ENCODE results near the gene PLEKHH3.
"Not testable (repeated sequence)": the region's sequence is repeated elsewhere in the genome, so short reads cannot be mapped to it uniquely, and the experiment has no call there.

PLEKHH3 gene

DNA sequence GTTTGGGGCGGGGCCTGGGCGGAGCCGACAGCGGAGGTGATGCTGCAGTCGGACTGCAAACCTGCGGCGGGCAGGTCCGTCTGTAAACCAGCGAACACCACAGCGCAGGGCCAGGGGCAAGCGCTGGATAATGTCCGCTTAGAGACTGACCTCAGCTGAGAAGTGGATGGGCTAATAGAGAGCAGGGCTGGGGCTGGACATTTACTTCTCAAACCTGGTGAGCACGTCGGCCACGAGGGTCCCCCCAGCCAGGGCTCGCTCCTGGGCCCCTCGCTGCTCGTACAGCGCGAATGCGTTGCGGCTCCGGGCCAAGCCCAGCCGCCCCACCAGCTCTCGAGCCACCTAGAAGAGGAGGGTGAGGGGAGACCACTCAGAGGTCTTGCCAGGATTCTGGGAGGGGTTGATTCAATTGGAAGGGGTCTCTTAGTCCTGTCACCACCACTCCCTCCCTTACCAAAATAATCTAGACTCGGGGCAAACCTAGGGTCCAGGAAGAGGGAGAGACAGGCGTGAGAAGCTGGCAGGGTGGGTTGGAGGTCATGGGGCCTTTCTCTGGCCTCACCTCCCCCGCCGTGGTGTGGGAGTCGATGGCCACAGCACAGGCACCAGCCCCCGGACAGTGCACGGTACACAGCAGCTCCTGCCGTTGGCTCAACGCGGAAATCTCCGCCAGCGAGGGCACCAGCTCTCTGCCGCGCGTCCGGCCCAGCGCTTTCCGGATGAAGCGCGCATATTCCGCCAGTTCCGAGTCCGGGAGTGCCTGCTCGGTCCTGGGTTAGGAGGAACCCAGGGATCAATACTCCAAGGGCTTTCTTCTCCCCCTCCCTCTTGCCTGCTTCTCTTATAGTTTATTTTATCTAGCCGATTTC lies 5.8 kb downstream of the PLEKHH3 start:
- no peak for DNase-seq

DNA sequence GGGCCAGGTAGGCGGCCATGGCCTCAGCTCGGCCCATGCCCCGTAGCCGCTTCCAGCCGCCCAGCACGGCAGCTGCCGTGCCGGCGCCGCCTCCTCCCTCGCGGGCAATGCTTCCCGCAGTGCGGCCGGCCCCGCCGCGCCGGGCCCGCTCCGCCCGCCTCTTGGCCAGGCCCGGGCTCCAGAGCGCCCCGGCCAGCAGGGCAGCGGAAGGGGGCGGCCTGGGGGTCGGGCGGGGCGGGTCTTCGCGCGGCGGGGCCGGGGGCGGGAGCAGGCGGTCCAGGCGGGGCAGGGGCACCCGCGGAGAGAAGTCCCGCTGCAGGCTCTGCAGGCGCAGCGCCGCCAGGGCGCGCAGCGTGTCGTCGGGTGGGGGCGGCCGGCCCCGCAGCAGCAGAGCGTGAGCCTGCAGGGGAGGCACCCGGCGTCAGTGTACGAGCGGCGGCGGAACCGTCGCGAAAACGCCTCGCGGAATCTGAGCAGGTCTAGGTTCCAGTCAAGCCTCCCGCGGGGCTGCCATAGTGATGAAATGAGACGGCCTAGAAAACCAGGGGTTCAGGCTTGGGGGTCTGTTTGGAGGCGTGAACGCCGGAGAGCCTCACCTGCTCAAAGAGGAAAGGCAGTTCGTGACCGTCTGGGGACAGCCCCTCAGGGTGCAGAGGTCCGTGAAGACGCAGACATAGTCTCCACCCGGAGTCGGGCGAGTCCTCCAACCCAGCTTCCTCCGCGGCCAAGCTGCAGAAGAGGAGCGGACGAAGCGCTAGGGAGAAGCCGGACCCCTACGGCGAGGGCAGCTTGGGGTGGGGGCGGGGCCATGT lies 6.6 kb downstream of the PLEKHH3 start:
- no peak for DNase-seq

DNA sequence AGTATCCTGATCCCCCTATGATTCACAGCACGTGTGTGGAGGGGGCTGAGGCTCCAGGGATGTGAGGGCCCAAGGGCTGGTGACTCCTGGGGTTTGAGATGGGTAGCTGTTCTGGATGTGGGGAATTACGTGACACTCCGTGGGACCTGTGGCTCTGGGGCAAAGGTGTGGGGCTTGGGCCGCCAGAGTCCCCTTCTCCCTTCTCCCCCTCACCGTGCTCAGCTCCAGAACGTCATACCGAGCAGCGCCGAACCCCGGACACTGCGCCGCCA lies 7.2 kb downstream of the PLEKHH3 start:
- no peak for DNase-seq

DNA sequence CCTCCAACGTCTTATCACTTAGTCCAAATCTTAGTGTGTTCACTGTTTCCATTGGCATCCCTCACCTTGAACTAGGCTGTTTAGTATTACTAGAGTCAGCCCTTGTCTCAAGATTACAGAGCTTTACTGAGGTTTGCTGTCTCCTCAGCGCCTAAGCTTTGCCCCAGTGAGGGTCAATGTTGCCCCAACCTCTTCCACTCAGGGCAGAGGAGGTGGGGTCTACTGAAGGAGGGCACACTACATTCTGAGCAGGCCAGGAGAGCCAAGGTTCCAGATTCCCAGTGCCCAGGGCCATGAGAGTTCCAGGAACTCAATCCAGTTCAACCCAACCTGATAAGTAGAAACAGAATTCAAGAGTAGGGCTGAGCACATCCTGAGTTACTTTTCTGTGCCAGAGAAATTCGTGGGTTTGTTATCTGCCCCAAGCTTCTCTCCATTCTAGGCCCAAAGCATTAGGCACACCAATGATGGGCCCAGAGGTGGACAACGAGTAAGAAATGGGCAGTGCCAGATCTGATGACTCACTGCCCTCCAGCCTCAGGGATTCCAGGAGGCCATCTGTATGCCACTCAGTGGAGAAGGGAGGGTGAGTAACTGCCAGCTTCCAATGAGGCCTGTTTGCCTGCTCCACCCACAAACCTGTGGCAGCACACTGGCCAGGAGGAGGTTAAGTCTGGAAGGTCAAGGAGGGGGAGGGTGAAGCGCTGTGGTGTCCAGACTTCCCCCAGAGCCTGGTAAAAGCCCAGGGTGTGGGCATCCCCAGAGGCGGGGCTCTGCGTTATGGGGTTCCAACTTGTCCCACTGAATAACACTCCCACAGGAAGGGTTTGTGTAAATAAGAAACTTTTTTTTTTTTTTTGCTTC lies 9.5 kb downstream of the PLEKHH3 start:
- no peak for DNase-seq

DNA sequence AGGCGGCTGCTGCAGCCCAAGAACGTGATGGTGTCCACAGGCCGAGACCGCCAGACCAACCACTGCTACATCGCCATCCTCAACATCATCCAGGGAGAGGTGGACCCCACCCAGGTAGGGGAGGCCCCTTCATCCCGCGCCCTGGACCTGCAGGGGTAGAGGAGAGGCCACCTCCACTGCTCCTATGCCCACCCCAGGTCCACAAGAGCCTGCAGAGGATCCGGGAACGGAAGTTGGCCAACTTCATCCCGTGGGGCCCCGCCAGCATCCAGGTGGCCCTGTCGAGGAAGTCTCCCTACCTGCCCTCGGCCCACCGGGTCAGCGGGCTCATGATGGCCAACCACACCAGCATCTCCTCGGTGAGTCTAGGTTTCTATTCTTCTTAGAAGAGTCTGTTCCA lies 10.7 kb downstream of the PLEKHH3 start:
- DNase-seq = not testable (repeated sequence)

DNA sequence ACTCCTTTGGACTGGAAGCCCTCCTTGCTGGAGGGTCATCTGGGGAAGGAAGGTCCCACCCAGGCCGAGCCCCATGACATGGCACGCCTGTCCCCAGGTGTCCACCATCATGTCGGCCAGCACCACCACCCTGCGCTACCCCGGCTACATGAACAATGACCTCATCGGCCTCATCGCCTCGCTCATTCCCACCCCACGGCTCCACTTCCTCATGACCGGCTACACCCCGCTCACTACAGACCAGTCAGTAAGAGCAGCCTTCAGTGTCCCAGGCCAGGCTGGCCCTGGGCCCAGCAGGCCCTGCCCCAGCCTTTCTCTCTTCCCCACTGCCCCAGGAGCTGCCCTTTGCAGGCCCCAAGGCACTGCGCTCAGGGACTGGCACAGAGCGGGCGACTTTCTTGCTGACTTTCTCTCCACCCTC lies 11.2 kb downstream of the PLEKHH3 start:
- no peak for DNase-seq

DNA sequence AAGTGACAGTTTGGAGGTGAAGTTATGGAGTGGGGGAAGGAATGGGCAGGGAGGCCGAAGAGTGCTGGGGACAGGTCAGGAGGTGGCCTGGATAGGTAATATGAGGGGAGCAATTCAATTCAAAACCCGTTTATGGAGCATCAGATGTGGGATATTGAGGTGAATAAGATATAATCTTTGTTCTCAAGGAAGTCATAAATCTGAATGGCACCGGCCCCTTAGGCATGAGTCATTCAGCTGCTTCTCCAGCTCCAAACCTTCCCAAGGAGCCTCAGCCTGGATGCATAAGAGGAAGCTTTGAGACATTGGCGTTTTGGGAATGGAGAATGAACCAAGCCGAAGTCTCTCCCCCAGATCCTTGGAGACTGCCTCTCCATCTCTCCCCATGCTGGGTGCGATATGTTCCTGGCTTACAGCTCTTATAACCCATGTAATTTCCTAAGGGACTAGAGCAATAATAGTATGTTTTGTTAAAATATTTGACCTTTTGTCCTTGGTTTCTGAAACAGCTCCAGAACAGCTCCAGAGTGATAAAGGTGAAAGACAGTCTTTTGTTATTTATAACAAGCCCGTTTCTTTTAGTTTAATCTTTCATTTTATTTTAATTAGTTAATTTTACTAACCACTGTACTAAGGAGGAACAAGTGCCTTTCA lies 16.0 kb downstream of the PLEKHH3 start:
- no peak for DNase-seq

DNA sequence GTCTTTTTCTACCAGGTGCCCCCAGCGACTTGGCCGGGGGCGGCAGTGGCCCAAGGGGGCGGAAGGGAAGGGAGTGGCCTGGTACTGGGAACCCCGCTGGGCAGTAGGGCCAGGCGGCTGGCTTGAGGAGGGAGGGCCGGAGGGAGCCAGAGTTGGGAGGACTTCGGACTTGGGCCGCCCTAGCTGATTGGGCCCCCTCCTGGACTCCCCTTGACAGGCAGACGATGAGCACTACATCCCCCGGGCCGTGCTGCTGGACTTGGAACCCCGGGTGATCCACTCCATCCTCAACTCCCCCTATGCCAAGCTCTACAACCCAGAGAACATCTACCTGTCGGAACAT lies 16.9 kb downstream of the PLEKHH3 start:
- not testable (repeated sequence) for DNase-seq

DNA sequence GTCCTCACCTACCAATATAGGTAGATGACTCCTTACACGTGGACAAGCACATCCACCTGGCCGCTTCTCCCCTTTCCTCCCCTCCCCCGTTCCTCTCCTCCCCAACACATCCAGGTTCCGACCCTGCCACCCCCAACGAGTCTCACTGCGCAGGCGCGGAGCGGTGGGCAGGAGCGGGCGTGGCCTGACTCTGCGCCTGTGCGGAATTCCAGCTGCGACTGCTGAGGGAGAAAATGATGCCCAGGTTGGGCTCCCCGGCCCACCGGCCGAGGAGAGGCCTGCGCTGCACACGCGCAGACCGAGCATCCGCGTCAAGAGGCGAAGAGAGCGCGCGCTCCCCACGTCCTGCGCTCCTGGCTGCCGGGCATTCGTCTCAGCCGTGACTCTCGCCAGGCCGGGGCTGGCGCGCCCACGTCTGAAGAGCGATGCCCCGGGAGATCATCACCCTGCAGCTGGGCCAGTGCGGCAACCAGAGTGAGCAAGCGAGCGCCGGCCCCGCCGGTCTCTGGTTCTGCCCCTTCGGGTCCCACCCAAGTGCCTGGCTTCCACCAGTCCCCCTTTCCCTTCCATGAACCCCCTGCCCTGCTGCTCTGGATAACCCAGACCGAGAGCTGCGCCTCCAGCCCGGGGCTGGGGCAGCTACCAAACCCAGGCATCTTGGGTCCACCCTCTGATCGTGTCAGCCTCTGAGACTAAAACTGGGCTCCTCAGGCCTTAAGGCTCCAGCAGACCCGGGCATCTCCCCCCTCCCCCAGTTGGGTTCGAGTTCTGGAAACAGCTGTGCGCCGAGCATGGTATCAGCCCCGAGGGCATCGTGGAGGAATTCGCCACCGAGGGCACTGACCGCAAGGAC lies 17.5 kb downstream of the PLEKHH3 start, which contains the start of gene TUBG2:
TUBG2 (plus strand) TSS at position 206 of the 853 bp plus-strand sequence; CDS start at position 426, 220 bp downstream.
- peak; percentile 88 for DNase-seq

DNA sequence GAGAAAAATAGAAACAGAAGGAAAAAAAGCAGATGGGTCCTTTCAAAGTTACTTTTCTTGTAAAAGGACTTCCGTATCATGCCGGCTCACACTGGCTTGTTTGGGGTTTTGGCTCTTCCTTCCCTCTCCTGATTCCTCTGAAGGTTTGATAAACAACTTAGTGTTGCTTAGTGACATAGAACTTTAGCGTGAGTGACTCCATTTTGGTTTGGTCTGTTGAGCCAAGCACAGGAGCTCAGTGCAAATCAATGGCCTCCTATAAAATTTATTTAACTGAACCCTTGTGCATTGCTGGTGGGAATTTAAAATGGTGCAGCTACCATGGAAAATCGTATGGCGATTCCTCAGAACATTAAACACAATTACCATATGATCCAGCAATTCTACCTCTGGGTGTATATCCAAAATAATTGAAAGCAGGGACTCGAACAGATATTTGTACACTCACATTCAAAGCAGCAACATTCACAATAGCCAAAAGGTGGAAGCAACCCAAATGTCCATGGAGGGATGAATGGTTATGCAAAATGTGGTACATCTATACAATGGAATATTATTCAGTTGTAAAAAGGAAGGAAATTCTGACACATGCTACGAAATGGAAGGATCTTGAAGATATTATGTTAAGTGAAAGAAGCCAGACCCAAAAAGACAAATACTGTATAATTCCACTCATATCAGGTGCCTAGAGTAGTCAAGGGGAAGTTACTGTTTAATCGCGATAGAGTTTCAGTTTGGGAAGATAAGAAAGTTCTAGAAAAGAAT lies 18.8 kb downstream of the PLEKHH3 start:
- no peak for DNase-seq

DNA sequence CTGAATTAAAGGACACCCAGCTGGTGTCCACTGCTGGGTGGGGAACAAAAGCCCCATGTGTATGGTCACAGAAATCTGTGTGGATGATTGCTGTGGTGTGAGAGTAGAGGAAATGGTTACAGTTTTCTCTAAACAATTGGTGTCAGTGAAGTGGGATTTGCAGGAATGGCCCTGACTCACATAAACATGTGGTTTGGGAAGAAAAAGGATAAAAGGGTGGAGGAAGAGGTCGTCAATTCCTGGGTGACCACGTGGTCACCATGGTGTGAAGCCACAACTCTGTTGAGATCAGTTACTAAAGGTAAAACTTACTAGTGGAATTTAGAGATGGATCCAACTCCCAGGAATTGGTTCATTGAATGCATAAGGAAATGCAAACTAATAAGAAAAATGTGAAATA lies 21.3 kb downstream of the PLEKHH3 start:
- no peak for DNase-seq

DNA sequence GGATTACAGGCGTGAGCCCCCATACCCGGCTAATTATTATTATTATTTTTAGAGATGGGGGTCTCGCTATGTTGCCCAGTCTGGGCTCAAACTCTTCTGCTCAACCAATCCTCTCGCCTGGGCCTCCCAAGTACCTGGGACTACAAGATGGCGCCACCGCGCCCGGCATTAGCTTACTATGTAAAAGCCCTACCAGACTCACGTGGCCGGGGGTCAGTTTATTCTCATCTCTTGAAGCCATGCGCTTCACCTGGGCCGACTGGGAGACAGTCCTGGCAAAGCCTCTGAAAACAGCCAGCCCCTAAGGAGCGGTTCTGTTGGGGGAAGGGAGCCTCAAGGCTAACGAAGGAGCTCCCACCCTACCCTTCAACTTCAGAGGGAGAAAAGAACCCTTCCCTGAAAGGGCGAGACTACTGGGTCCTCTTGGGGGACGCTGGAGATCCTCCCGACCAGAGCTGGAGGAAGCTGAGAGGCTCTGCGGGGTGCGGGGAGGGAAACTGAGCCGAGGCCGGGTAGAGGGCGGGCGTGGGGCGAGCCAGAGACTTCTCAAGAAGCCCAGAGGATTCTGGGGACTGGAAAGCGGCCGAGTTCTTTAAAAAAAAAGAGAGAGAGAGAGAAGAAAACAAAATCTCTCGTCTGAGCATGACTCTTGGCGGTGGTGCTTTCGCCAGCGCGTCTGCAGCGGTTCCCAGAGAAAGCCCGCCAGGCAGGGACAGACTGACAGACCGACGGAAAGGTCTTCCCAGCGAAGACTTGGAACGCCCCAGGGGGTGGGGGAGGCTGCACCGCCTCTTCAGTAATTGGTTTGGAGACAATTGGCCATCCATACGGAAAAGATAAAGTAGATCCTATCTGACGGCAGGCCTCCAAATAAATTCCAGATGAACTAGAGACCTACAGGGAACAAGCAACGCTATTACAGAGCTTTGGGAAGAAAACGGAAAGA lies 23.3 kb downstream of the PLEKHH3 start:
- no peak for DNase-seq

DNA sequence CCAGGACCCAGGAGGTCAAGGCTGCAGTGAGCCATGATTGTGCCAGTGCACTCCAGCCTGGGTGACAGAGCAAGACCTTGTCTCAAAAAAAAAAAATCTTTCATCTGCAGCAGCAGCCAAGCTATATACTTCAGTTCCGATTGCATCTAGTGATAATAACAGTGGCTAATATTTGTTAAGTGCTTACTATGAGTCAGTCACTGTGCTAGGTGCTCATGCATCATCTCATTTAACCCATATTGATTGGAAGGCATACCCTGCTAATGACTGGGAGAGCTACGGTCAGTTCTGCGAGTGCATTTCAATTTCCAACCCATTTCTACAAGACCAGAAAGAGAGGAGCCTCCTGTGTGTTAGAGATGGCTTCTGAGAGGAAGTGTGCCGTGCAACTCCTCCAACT lies 25.4 kb downstream of the PLEKHH3 start:
- DNase-seq = no peak

DNA sequence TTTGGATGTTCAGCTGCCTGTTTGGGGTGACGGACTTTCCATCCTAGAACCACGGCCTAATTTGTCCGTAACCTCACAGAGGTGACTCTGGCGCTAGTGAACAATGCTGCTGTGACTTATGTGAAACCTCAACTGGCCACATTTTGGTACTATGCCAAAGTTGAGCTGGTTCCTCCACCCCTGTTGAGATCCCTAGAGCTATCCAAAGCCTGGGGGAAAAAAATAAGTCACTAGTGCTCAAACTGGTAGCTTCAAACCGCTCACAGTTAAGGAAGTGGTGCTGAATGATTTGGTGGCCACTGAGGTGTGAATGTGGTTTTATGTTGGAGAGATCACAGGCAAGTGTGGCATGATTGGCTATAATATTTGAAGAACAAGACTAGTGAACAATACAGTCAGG lies 29.0 kb downstream of the PLEKHH3 start:
- DNase-seq = no peak

DNA sequence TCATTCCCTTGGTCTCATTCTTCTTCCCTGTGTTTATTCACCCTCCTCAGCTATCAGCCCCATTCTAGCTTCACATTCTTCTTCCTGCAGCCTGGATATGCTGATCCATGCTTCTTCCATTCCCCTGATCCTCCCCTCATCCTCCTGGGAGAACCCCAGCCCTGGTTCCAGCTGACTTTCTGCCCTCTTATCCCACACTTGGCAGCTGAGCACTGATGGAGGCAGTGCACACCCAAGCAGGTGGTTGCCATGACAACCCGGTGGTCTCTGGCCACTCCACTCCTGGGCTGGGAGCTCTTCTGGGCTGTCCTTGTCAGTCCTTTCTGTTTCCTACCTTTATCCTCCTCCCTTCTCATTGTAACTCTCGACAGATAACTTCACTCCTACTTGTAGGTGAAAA lies 34.5 kb downstream of the PLEKHH3 start:
- no peak for DNase-seq

DNA sequence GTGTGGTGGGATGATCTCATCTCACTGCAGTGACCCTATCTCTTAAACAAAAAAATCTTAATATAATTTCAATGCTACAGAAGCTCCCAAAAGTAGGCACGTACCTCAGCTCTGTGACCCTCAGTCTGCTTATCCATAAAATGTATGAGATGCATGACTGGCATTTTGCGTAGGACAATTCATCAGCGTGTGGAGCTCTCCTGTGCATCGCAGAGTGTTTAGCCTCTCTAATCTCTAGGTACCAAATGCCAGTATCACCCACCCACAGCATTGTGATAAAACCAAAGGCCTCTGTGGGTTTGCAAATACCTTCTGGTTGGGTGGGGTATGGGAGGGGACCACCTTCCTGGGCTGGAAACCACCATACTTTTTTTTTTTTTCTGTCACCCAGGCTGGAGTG lies 36.7 kb downstream of the PLEKHH3 start:
- DNase-seq = no peak

DNA sequence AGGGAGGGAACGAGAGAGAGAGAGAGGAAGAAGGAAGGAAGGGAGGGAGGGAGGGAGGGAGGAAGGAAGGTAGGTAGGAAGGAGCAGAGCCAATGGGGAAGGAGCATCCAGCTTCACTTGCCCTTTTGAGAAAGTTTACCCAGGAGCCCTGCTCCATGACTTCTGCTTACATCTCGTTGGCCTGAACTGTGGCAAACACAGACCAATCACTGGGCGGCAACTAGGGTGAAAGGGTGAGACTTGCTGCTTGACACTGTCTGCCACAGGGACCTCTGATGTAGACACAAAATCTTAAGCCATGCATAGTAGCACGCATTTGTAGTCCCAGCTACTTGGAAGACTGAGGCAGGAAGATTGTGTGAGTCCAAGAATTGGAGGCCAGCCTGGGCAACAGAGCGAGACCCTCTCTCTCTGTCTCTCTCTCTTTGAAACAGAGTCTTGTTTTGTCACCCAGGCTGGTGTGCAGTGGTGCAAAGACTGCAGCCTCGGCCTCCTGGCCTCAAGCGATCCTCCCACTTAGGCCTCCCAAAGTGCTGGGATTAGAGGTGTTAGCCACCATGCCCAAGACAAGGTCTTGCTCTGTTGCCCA lies 37.2 kb downstream of the PLEKHH3 start:
- no peak for DNase-seq

DNA sequence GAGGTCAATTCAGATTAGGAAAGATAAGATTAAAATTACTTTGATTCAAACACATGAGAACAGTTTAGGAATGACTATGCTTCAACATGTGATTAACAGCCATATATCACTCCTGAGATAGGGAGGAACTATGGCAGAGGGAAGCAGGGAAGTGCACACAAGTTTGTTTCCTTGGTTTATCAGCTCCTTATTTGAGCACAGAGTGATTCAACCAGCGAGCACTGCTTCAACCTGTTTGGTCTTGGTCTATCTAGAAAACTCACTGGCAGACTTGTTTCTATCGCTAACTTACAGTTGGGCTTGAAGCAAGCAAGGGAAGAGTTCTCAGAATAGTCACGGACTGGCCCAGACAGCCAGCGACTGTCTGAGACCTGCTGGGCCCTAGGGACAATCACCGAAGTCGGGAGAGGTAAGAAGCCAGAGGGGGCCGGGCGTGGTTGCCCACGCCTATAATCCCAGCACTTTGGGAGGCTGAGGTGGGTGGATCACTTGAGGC lies 43.8 kb downstream of the PLEKHH3 start:
- DNase-seq = no peak

DNA sequence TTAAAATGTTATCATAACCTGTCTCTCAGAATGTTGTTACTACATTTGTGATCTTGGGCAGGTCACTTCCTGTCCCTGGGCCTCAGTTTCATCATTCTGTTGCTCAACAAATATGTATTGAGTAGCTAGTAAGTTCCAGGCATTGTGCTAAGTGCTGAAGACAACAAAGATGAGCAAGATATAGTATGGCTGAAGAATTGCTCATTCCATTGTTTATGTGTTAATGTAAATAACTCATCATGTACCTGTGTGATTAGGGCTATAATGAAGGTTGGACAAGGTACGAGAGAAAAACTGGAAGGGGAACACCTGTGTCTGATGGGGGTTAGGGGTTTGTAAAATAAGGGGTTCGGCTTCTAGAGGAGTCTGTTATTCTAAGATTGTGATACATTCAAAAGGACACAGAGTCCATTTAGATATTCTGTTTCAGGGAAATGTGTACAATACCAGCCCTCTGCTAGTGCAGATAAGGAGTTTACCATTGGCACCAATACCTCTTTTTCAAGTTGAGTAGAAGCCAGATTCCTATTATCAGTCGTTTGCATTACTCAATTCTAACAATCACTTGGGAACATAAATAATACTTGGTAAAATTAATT lies 47.3 kb downstream of the PLEKHH3 start:
- no peak for DNase-seq

Measured in NCI-H2171 (cell line).